IMR-90 (cell line): Measurements from ENCODE around the gene PGBD1. TPM values are rescaled to one million over a fixed set of nuclear protein-coding genes. Genes with fewer than 3 reads are reported as not detected.

ENCODE experiments used
- ATAC-seq: fragments of 200-7000 bp; cut with Tn5 transposase; 2 replicates; pipeline ENCODE4 v1.9.1; 2020; ENCODE audit warnings: low read depth, mild to moderate bottlenecking, moderate library complexity
- BruUV-seq: library from RNA; stranded (reverse); fragments of 400-500 nt; replicated peaks from 2 replicates; lab custom pipeline; 2021; lab: Mats Ljungman, UMichigan
- CTCF ChIA-PET: fragments of 300-600 bp; formaldehyde crosslinking; extraction: SDS; loops from one replicate; lab custom pipeline; 2021; ENCODE audit warnings: antibody characterized with exemption; lab: Yijun Ruan, JAX
- POLR2A ChIA-PET: fragments of 300-600 bp; sonication (Branson Sonifier 250); formaldehyde crosslinking; loops from one replicate; lab custom pipeline; 2022; ENCODE audit warnings: antibody characterized with exemption; ENCODE audit not compliant: unreplicated experiment; lab: Charles Lee
- DNase-seq: peaks from one replicate; pipeline ENCODE4 v3.0.0; 2013
- H2AFZ ChIP-seq: replicated peaks from 2 replicates; pipeline ENCODE3; 2013; ENCODE audit warnings: low read length, mild to moderate bottlenecking; ENCODE audit not compliant: poor library complexity
- H2AK5ac ChIP-seq: 2 replicates; pipeline ENCODE4 v1.6.1; 2013; ENCODE audit warnings: low read depth, low read length, inconsistent platforms
- H2AK9ac ChIP-seq: replicated peaks from 2 replicates; pipeline ENCODE3; 2013; ENCODE audit warnings: mild to moderate bottlenecking, low read depth, low read length, moderate library complexity; ENCODE audit not compliant: poor library complexity
- H2BK120ac ChIP-seq: 2 replicates; pipeline ENCODE4 v1.6.1; 2013; ENCODE audit warnings: low read depth, low read length, inconsistent platforms
- H2BK15ac ChIP-seq: 3 replicates; pipeline ENCODE4 v1.6.1; 2013; ENCODE audit warnings: low read depth, low read length, inconsistent platforms
- H2BK20ac ChIP-seq: 2 replicates; pipeline ENCODE4 v1.6.1; 2013; ENCODE audit warnings: low read depth, mild to moderate bottlenecking, inconsistent platforms, low read length, moderate library complexity
- H2BK5ac ChIP-seq: 2 replicates; pipeline ENCODE4 v1.6.1; 2013; ENCODE audit warnings: mild to moderate bottlenecking, low read depth, low read length, inconsistent platforms; ENCODE audit not compliant: poor library complexity, severe bottlenecking
- H3K14ac ChIP-seq: replicated peaks from 2 replicates; pipeline ENCODE4 v1.6.1; 2013; ENCODE audit warnings: low read depth, low read length, inconsistent platforms
- H3K18ac ChIP-seq: 2 replicates; pipeline ENCODE4 v1.6.1; 2013; ENCODE audit warnings: low read depth, low read length, control low read depth
- H3K23ac ChIP-seq: 2 replicates; pipeline ENCODE4 v1.6.1; 2013; ENCODE audit warnings: low read depth, low read length, inconsistent platforms
- H3K27ac ChIP-seq: 2 replicates; pipeline ENCODE4 v1.5.1; 2013; ENCODE audit warnings: mild to moderate bottlenecking, control low read depth, low read length; ENCODE audit not compliant: insufficient read depth
- H3K27me3 ChIP-seq: 2 replicates; pipeline ENCODE4 v1.6.1; 2013; ENCODE audit warnings: low read length; ENCODE audit not compliant: control insufficient read depth, insufficient read depth
- H3K36me3 ChIP-seq: 2 replicates; pipeline ENCODE4 v1.6.1; 2013; ENCODE audit warnings: low read length, mixed read lengths; ENCODE audit not compliant: control insufficient read depth, insufficient read depth
- H3K4ac ChIP-seq: 2 replicates; pipeline ENCODE4 v1.6.1; 2013; ENCODE audit warnings: low read depth, low read length, inconsistent platforms
- H3K4me1 ChIP-seq: 2 replicates; pipeline ENCODE4 v1.6.1; 2013; ENCODE audit warnings: low read length, mixed read lengths; ENCODE audit not compliant: control insufficient read depth, insufficient read depth
- H3K4me2 ChIP-seq: 2 replicates; pipeline ENCODE4 v1.6.1; 2013; ENCODE audit warnings: low read depth, mild to moderate bottlenecking, control low read depth, low read length, moderate library complexity
- H3K4me3 ChIP-seq: 2 replicates; pipeline ENCODE4 v1.5.1; 2013; ENCODE audit warnings: low read depth, mild to moderate bottlenecking, control low read depth, low read length, moderate library complexity; ENCODE audit not compliant: insufficient read depth
- H3K56ac ChIP-seq: 2 replicates; pipeline ENCODE4 v1.6.1; 2013; ENCODE audit warnings: low read length, inconsistent platforms; ENCODE audit not compliant: insufficient read depth; ENCODE audit errors: extremely low read depth
- H3K79me1 ChIP-seq, 2 experiments: 2 replicates each; pipeline ENCODE4 v1.6.1; 2013; ENCODE audit warnings: low read length in 2 of 2, inconsistent platforms in 1 of 2, low read depth in 1 of 2
- H3K9ac ChIP-seq: 2 replicates; pipeline ENCODE4 v1.6.1; 2013; ENCODE audit warnings: low read depth, low read length, control low read depth
- H3K9me1 ChIP-seq: 2 replicates; pipeline ENCODE4 v1.6.1; 2013; ENCODE audit warnings: low read length, inconsistent platforms; ENCODE audit not compliant: insufficient read depth
- H3K9me3 ChIP-seq: 2 replicates; pipeline ENCODE4 v1.6.1; 2013; ENCODE audit warnings: low read length; ENCODE audit not compliant: control insufficient read depth, insufficient read depth
- H4K20me1 ChIP-seq: 2 replicates; pipeline ENCODE4 v1.6.1; 2013; ENCODE audit warnings: low read length, inconsistent platforms; ENCODE audit not compliant: insufficient read depth
- H4K5ac ChIP-seq: 2 replicates; pipeline ENCODE4 v1.6.1; 2013; ENCODE audit warnings: mild to moderate bottlenecking, low read depth, low read length, control low read depth
- H4K8ac ChIP-seq, 2 experiments: 2 replicates each; pipeline ENCODE4 v1.6.1; 2013; ENCODE audit warnings: low read depth in 2 of 2, low read length in 2 of 2, control low read depth in 1 of 2, inconsistent platforms in 1 of 2
- H4K91ac ChIP-seq: 2 replicates; pipeline ENCODE4 v1.6.1; 2013; ENCODE audit warnings: low read depth, low read length, inconsistent platforms; ENCODE audit not compliant: insufficient read depth
- BHLHE40 ChIP-seq: fragments of 150-350 bp; IDR thresholded peaks from 2 replicates; pipeline ENCODE4 v1.6.1; 2016; ENCODE audit warnings: mild to moderate bottlenecking, low read depth, low read length
- CEBPB ChIP-seq: IDR thresholded peaks from 2 replicates; pipeline ENCODE4 v1.6.1; 2012; ENCODE audit warnings: low read depth, low read length, improper control_type of control experiment
- CHD1 ChIP-seq: IDR thresholded peaks from 2 replicates; pipeline ENCODE4 v1.6.1; 2012; ENCODE audit warnings: low read depth, low read length, improper control_type of control experiment
- CTCF ChIP-seq: conservative IDR thresholded peaks from 2 replicates; pipeline ENCODE4 v1.5.1; 2012; ENCODE audit warnings: mild to moderate bottlenecking, low read depth, low read length, improper control_type of control experiment
- ELK1 ChIP-seq: fragments of 150-350 bp; IDR thresholded peaks from 2 replicates; pipeline ENCODE4 v1.6.1; 2016; ENCODE audit warnings: low read depth, mild to moderate bottlenecking, low read length, moderate library complexity, borderline replicate concordance
- FOS ChIP-seq: fragments of 150-350 bp; IDR thresholded peaks from 2 replicates; pipeline ENCODE4 v1.6.1; 2016; ENCODE audit warnings: low read depth, low read length
- MAZ ChIP-seq: IDR thresholded peaks from 2 replicates; pipeline ENCODE4 v1.6.1; 2012; ENCODE audit warnings: low read depth, mild to moderate bottlenecking, low read length, improper control_type of control experiment, moderate library complexity, borderline replicate concordance
- MXI1 ChIP-seq: IDR thresholded peaks from 2 replicates; pipeline ENCODE4 v1.6.1; 2012; ENCODE audit warnings: low read depth, mild to moderate bottlenecking, low read length, moderate library complexity, borderline replicate concordance
- NFE2L2 ChIP-seq: fragments of 150-350 bp; IDR thresholded peaks from 2 replicates; pipeline ENCODE4 v1.6.1; 2016; ENCODE audit warnings: low read depth, mild to moderate bottlenecking, low read length
- POLR2A ChIP-seq: IDR thresholded peaks from 2 replicates; pipeline ENCODE4 v1.6.1; 2012; ENCODE audit warnings: mild to moderate bottlenecking, low read depth, low read length
- RAD21 ChIP-seq: IDR thresholded peaks from 2 replicates; pipeline ENCODE4 v1.6.1; 2012; ENCODE audit warnings: low read length, improper control_type of control experiment
- RCOR1 ChIP-seq: IDR thresholded peaks from 2 replicates; pipeline ENCODE4 v1.6.1; 2012; ENCODE audit warnings: mild to moderate bottlenecking, low read length, improper control_type of control experiment; ENCODE audit not compliant: insufficient replicate concordance
- RFX5 ChIP-seq: IDR thresholded peaks from 2 replicates; pipeline ENCODE4 v1.8.0; 2012; ENCODE audit warnings: low read depth, mild to moderate bottlenecking, low read length, moderate library complexity
- SMC3 ChIP-seq: fragments of 150-350 bp; IDR thresholded peaks from 2 replicates; pipeline ENCODE4 v1.6.1; 2016; ENCODE audit warnings: low read depth, mild to moderate bottlenecking, antibody characterized with exemption, low read length, moderate library complexity
- WGBS, 2 experiments: methylation state at CpG; one replicate each; pipeline versions ENCODE4 v1.1.5 to v1.1.7; 2013; ENCODE audit warnings: missing lambda C conversion rate in 2 of 2; ENCODE audit not compliant: insufficient read length in 1 of 2; ENCODE audit errors: extremely low coverage in 2 of 2; 5-methylcytosine and 5-hydroxymethylcytosine counted together
- dilution Hi-C: fragments of 300-500 bp; cut with HindIII; formaldehyde crosslinking; loops from one replicate; pipeline ENCODE4 v1.14.3; 2018; ENCODE audit warnings: low sequenced_read_pairs; ENCODE audit not compliant: unreplicated experiment
- in situ Hi-C: fragments of 300-500 bp; cut with MboI; formaldehyde crosslinking; loops from 3 replicates; pipeline ENCODE4 v1.14.3; 2019; ENCODE audit warnings: low sequenced_read_pairs, inconsistent platforms, mixed read lengths
- intact Hi-C: fragments of 100-400 bp; cut with micrococcal nuclease; formaldehyde crosslinking; loops from 2 replicates; pipeline ENCODE4 v1.10.0; 2022
- polyA plus RNA-seq, 3 experiments: library from polyadenylated mRNA; depleted of rRNA; stranded (reverse); fragments of >200 nt; gene quantifications; 2 replicates each; pipeline ENCODE4 v1.2.3, GENCODE V29; 2012; ENCODE audit warnings: low replicate concordance in 1 of 3
- total RNA-seq: library from RNA; depleted of rRNA; stranded (reverse); fragments of >200 nt; gene quantifications from 2 replicates; pipeline ENCODE4 v1.2.3, GENCODE V29; 2012

Gene PGBD1
- total and polyA plus RNA-seq, 2 of the 4 experiments (the other 2 are of a cell fraction), result 3.9 to 6.3 TPM

GRCh38 chr6:28258877-28259777, 22.2 kb upstream of the PGBD1 start, which contains the start of gene NKAPL:
TSS of gene NKAPL (plus strand) at chr6:28259297. CDS start at chr6:28259372, 75 bp downstream.
- H2AK5ac ChIP-seq, result no peak within 1 kb of the TSS
- H3K9me1 ChIP-seq, result no peaks in the 10 kb centered on the region
- no peak within 1 kb of the TSS for H3K56ac ChIP-seq
- no peaks in the 10 kb centered on the region for H3K36me3 ChIP-seq
- intact Hi-C loops (no loop called here), dilution Hi-C loops (no loop called here), in situ Hi-C loops (no loop called here)
- ChIA-PET POLR2A (no interaction called here), CTCF (no interaction called here)
- H3K27ac ChIP-seq, result no peak within 1 kb of the TSS
- DNase-seq (peak; percentile 46), ATAC-seq (peak; percentile 67)
- peak within 1 kb of the TSS; percentile 68; the same call in 1 of the 2 replicates for H3K23ac ChIP-seq
- peak within 1 kb of the TSS; percentile 46; the same call in 1 of the 2 replicates for H3K18ac ChIP-seq
- peak within 1 kb of the TSS; percentile 36 for H3K4ac ChIP-seq
- 33% methylated on average over 32 of the region's 58 CpGs; no CpG with 5 or more reads in 1 of the 2 experiments for WGBS, 2 experiments
- no peak within 1 kb of the TSS; the same call in 1 of the 2 replicates for H4K91ac ChIP-seq
- H4K8ac ChIP-seq, result peak within 1 kb of the TSS; percentile 74 to 89
- BruUV-seq, result no TSS peak
- H3K4me3 ChIP-seq, result peak within 1 kb of the TSS; percentile 44
- no peaks in the 10 kb centered on the region; the same call in 1 of the 2 replicates for H3K27me3 ChIP-seq
- 0 out of 2 replicates have a peak within 1 kb of the TSS, but pooled peaks have one; percentile 29 for H2BK20ac ChIP-seq
- H4K20me1 ChIP-seq, result no peaks in the 10 kb centered on the region
- no peak within 1 kb of the TSS for H2BK5ac ChIP-seq
- peak within 1 kb of the TSS; percentile 95 for H2AFZ ChIP-seq
- H2AK9ac ChIP-seq, result peak within 1 kb of the TSS; percentile 44
- peak within 1 kb of the TSS; percentile 89 for H3K4me2 ChIP-seq
- peak within 1 kb of the TSS; percentile 13; the same call in 1 of the 2 replicates for H2BK120ac ChIP-seq
- no peak within 1 kb of the TSS for H3K9ac ChIP-seq
- H4K5ac ChIP-seq, result peak within 1 kb of the TSS; percentile 98
- H3K79me1 ChIP-seq, result no peaks in the 10 kb centered on the region
- H3K9me3 ChIP-seq, result peaks cover 8% of the 10 kb centered on the region
- 0 out of 2 replicates have a peak, but pooled peaks cover 2% of the 10 kb centered on the region for H3K4me1 ChIP-seq
- no peak within 1 kb of the TSS; the same call in 2 of the 3 replicates for H2BK15ac ChIP-seq
- H3K14ac ChIP-seq, result peak within 1 kb of the TSS; percentile 55
- no peak for TF ChIP-seq CHD1
- TF ChIP-seq FOS, result no peak
- no peak for TF ChIP-seq CTCF
- no peak for TF ChIP-seq NFE2L2
- no peak for TF ChIP-seq RFX5
- TF ChIP-seq RAD21, result no peak
- no peak for TF ChIP-seq ELK1
- no peak for TF ChIP-seq BHLHE40
- TF ChIP-seq RCOR1, result no peak
- no peak for TF ChIP-seq MAZ
- TF ChIP-seq CEBPB, result no peak
- TF ChIP-seq POLR2A, result no peak
- no peak for TF ChIP-seq SMC3
- no peak for TF ChIP-seq MXI1
